H1 (cell line): ENCODE results near the gene RBSN. TPM values are rescaled to one million over a fixed set of nuclear protein-coding genes. Genes with fewer than 3 reads are reported as not detected.

Source experiments
- CTCF ChIA-PET: fragments of 300-600 bp; sonication (Branson Sonifier 250); formaldehyde crosslinking; loops from one replicate; lab custom pipeline; 2021; ENCODE audit not compliant: partially characterized antibody; lab: Charles Lee
- POLR2A ChIA-PET: fragments of 300-600 bp; sonication (Branson Sonifier 250); formaldehyde crosslinking; loops from one replicate; lab custom pipeline; 2021; ENCODE audit warnings: inconsistent platforms; ENCODE audit not compliant: partially characterized antibody; lab: Charles Lee
- DNase-seq, 2 experiments: peaks; one replicate each; pipeline versions ENCODE4 v3.0.0 to v3.0.0-alpha.2; 2010 to 2022; ENCODE audit warnings: low spot score in 2 of 2, low read depth in 1 of 2, mixed read lengths in 1 of 2
- FAIRE-seq: peaks from 2 replicates; lab custom pipeline; 2011; peaks lifted over from hg19 to GRCh38; lab: Jason Lieb, UNC
- H2AFZ ChIP-seq: 2 replicates; pipeline ENCODE4 v1.8.1; 2012; ENCODE audit warnings: low read length, inconsistent platforms
- H2AK5ac ChIP-seq: 2 replicates; pipeline ENCODE4 v1.6.1; 2013; ENCODE audit warnings: low read depth, low read length
- H2BK120ac ChIP-seq: replicated peaks from 2 replicates; pipeline ENCODE3; 2013; ENCODE audit warnings: low read depth, low read length, inconsistent platforms
- H2BK12ac ChIP-seq: 2 replicates; pipeline ENCODE4 v1.6.1; 2013; ENCODE audit warnings: low read depth, low read length
- H2BK15ac ChIP-seq: 2 replicates; pipeline ENCODE4 v1.6.1; 2013; ENCODE audit warnings: low read length
- H2BK20ac ChIP-seq: 2 replicates; pipeline ENCODE4 v1.6.1; 2013; ENCODE audit warnings: low read length
- H2BK5ac ChIP-seq: 2 replicates; pipeline ENCODE4 v1.6.1; 2013; ENCODE audit warnings: low read depth, low read length
- H3K14ac ChIP-seq: 2 replicates; pipeline ENCODE4 v1.6.1; 2013; ENCODE audit warnings: inconsistent platforms; ENCODE audit not compliant: insufficient read length
- H3K18ac ChIP-seq: 2 replicates; pipeline ENCODE4 v1.6.1; 2013; ENCODE audit warnings: low read length; ENCODE audit errors: extremely low read depth
- H3K23ac ChIP-seq: 2 replicates; pipeline ENCODE4 v1.6.1; 2013; ENCODE audit warnings: inconsistent platforms; ENCODE audit not compliant: insufficient read length
- H3K23me2 ChIP-seq: 2 replicates; pipeline ENCODE4 v1.6.1; 2013; ENCODE audit warnings: low read depth, low read length
- H3K27ac ChIP-seq: 2 replicates; pipeline ENCODE4 v1.6.1; 2011; ENCODE audit warnings: low read depth, low read length, inconsistent platforms
- H3K27me3 ChIP-seq, 4 experiments: replicated peaks in 1 of 4; 1 replicate in 1 of 4; 2 replicates in 3 of 4; pipeline versions ENCODE4 v1.6.1 to v1.8.1; 2011 to 2013; ENCODE audit warnings: low read length in 3 of 4, mild to moderate bottlenecking in 3 of 4, inconsistent platforms in 2 of 4, mixed read lengths in 2 of 4, moderate library complexity in 1 of 4; ENCODE audit not compliant: control insufficient read depth in 3 of 4, insufficient read depth in 3 of 4; ENCODE audit errors: extremely low read depth in 1 of 4
- H3K36me3 ChIP-seq, 4 experiments: 2 replicates each; pipeline versions ENCODE4 v1.6.1 to v1.8.1; 2011 to 2013; ENCODE audit warnings: mild to moderate bottlenecking in 4 of 4, low read length in 3 of 4, moderate library complexity in 2 of 4, control low read depth in 1 of 4, inconsistent platforms in 1 of 4; ENCODE audit not compliant: insufficient read depth in 4 of 4, control insufficient read depth in 2 of 4
- H3K4ac ChIP-seq: replicated peaks from 2 replicates; pipeline ENCODE3; 2013; ENCODE audit warnings: low read length, low read depth, mixed read lengths, inconsistent platforms; ENCODE audit not compliant: insufficient read length
- H3K4me1 ChIP-seq, 4 experiments: replicated peaks in 1 of 4; 1 replicate in 1 of 4; 2 replicates in 3 of 4; pipeline versions ENCODE4 v1.6.1 to v1.8.1; 2011 to 2013; ENCODE audit warnings: low read length in 3 of 4, inconsistent platforms in 2 of 4, mixed read lengths in 1 of 4; ENCODE audit not compliant: insufficient read depth in 4 of 4, control insufficient read depth in 3 of 4
- H3K4me2 ChIP-seq, 2 experiments: 2 replicates each; pipeline versions ENCODE4 v1.6.1 to v1.8.1; 2011 to 2013; ENCODE audit warnings: low read depth in 2 of 2, low read length in 2 of 2, control low read depth in 1 of 2, inconsistent platforms in 1 of 2, mild to moderate bottlenecking in 1 of 2; ENCODE audit not compliant: insufficient read depth in 1 of 2
- H3K4me3 ChIP-seq, 4 experiments: fragments of 200-600, 300-600 bp in 1 of 4; sonication (generic), shearing (Covaris generic), sonication (Bioruptor Twin) in 1 of 4; 2 replicates each; pipeline versions ENCODE4 v1.5.1 to v1.8.1; 2011 to 2016; ENCODE audit warnings: low read length in 4 of 4, low read depth in 3 of 4, control low read depth in 2 of 4, inconsistent platforms in 2 of 4, mild to moderate bottlenecking in 2 of 4, mixed read lengths in 1 of 4, moderate library complexity in 1 of 4; ENCODE audit not compliant: insufficient read depth in 2 of 4; ENCODE audit errors: extremely low read depth in 1 of 4
- H3K56ac ChIP-seq: replicated peaks from 2 replicates; pipeline ENCODE3; 2013; ENCODE audit warnings: low read depth, mild to moderate bottlenecking, mixed read lengths, low read length, inconsistent platforms; ENCODE audit not compliant: insufficient read length
- H3K79me1 ChIP-seq: 2 replicates; pipeline ENCODE4 v1.6.1; 2013; ENCODE audit warnings: low read depth, low read length, control low read depth
- H3K79me2 ChIP-seq, 2 experiments: 2 replicates each; pipeline versions ENCODE4 v1.6.1 to v1.8.1; 2012 to 2013; ENCODE audit warnings: low read length in 2 of 2, mild to moderate bottlenecking in 2 of 2, inconsistent platforms in 1 of 2; ENCODE audit not compliant: insufficient read depth in 2 of 2, control insufficient read depth in 1 of 2
- H3K9ac ChIP-seq, 4 experiments: replicated peaks in 1 of 4; 1 replicate in 1 of 4; 2 replicates in 3 of 4; pipeline versions ENCODE4 v1.6.1 to v1.8.1; 2011 to 2013; ENCODE audit warnings: low read depth in 3 of 4, low read length in 3 of 4, control low read depth in 2 of 4, mild to moderate bottlenecking in 2 of 4, moderate library complexity in 2 of 4, inconsistent platforms in 1 of 4; ENCODE audit errors: extremely low read depth in 1 of 4
- H3K9me3 ChIP-seq, 2 experiments: 2 replicates each; pipeline versions ENCODE4 v1.6.1 to v1.8.1; 2012 to 2013; ENCODE audit warnings: mild to moderate bottlenecking in 2 of 2, moderate library complexity in 2 of 2, control low read depth in 1 of 2, inconsistent platforms in 1 of 2, low read depth in 1 of 2, low read length in 1 of 2, mixed read lengths in 1 of 2; ENCODE audit not compliant: insufficient read depth in 2 of 2
- H4K20me1 ChIP-seq, 2 experiments: replicated peaks in 1 of 2; 2 replicates each; pipeline versions ENCODE3 to v1.8.1; 2011 to 2013; ENCODE audit warnings: inconsistent platforms in 2 of 2, low read length in 2 of 2, mild to moderate bottlenecking in 1 of 2; ENCODE audit not compliant: insufficient read depth in 2 of 2, control insufficient read depth in 1 of 2
- H4K5ac ChIP-seq: 2 replicates; pipeline ENCODE4 v1.6.1; 2013; ENCODE audit warnings: low read length, low read depth, mixed read lengths, inconsistent platforms; ENCODE audit not compliant: insufficient read length
- H4K8ac ChIP-seq: 2 replicates; pipeline ENCODE4 v1.8.0; 2013; ENCODE audit warnings: mild to moderate bottlenecking, moderate library complexity, low read length, inconsistent platforms; ENCODE audit not compliant: insufficient read depth; ENCODE audit errors: extremely low read depth
- H4K91ac ChIP-seq: replicated peaks from 2 replicates; pipeline ENCODE3; 2013; ENCODE audit warnings: low read length, mixed read lengths, inconsistent platforms; ENCODE audit not compliant: insufficient read length
- BACH1 ChIP-seq: IDR thresholded peaks from 2 replicates; pipeline ENCODE4 v1.6.1; 2012; ENCODE audit warnings: low read length, improper control_type of control experiment
- CEBPB ChIP-seq: IDR thresholded peaks from 2 replicates; pipeline ENCODE4 v1.6.1; 2012; ENCODE audit warnings: low read depth, low read length
- JUND ChIP-seq: IDR thresholded peaks from 2 replicates; pipeline ENCODE4 v1.6.1; 2011; ENCODE audit warnings: mild to moderate bottlenecking, improper control_type of control experiment, low read length
- NRF1 ChIP-seq: IDR thresholded peaks from 2 replicates; pipeline ENCODE4 v1.6.1; 2011; ENCODE audit warnings: mild to moderate bottlenecking, low read depth, low read length, improper control_type of control experiment
- POLR2AphosphoS5 ChIP-seq: IDR thresholded peaks from 2 replicates; pipeline ENCODE4 v1.6.1; 2011; ENCODE audit warnings: low read depth, low read length
- SAP30 ChIP-seq: fragments of 300-600 bp; sonication (generic); IDR thresholded peaks from 2 replicates; pipeline ENCODE4 v1.7.1; 2012; ENCODE audit warnings: low read length, moderate library complexity, mild to moderate bottlenecking, inconsistent platforms; ENCODE audit not compliant: insufficient read depth, insufficient replicate concordance
- YY1 ChIP-seq: IDR thresholded peaks from 2 replicates; pipeline ENCODE4 v1.6.1; 2011; ENCODE audit warnings: low read depth, mild to moderate bottlenecking, low read length
- ZNF274 ChIP-seq: IDR thresholded peaks from 2 replicates; pipeline ENCODE4 v1.7.0; 2012; ENCODE audit warnings: low read length, borderline replicate concordance; ENCODE audit errors: extremely low read depth
- WGBS, 2 experiments: shearing (Covaris generic) in 1 of 2; methylation state at CpG; one replicate each; pipeline versions ENCODE4 v1.1.6 to v1.1.7; 2013 to 2015; ENCODE audit warnings: low lambda C conversion rate in 2 of 2, mixed read lengths in 2 of 2, inconsistent platforms in 1 of 2, low coverage in 1 of 2, missing lambda C conversion rate in 1 of 2; ENCODE audit not compliant: insufficient replicate concordance in 2 of 2, insufficient coverage in 1 of 2, insufficient read length in 1 of 2; ENCODE audit errors: extremely low coverage in 1 of 2, missing lambda C conversion rate in 1 of 2; 5-methylcytosine and 5-hydroxymethylcytosine counted together
- polyA plus RNA-seq, 7 experiments: library from polyadenylated mRNA; depleted of rRNA in 3 of 7; stranded (reverse) in 5 of 7; unstranded in 2 of 7; fragments of >200 nt in 5 of 7; fragments of 200-250 nt in 2 of 7; gene quantifications; 1 replicate in 5 of 7; 2 replicates in 1 of 7; 4 replicates in 1 of 7; pipeline versions ENCODE4 v1.2.1 to v1.2.3, GENCODE V29; 2011 to 2013; ENCODE audit warnings: missing spikeins in 2 of 7, mixed read lengths in 2 of 7
- total RNA-seq: library from RNA; stranded (reverse); fragmentation: NEBNext Ultra II Directional; extraction: Animal tissue kit (Norgen Biotek cat#: 25700); gene quantifications from 2 replicates; pipeline ENCODE4 v1.2.1, GENCODE V29; 2021

Gene RBSN
- total and polyA plus RNA-seq, 2 of the 8 experiments (the other 6 are each of a cell fraction or from before 2014, with no cell fraction given) = 5.9 to 20.0 TPM

GRCh38 chr3:15096046-15096445 is 2.9 kb downstream of the RBSN start:
- Histone ChIP-seq H3K9ac (no peak overlapping the region), H2BK5ac (no peak overlapping the region), H2BK15ac (no peak overlapping the region), H2BK120ac (no peak overlapping the region), H3K18ac (no peak overlapping the region), H3K79me1 (peaks cover 6% of the 10 kb centered on the region), H2AFZ (no peak overlapping the region), H4K5ac (no peak overlapping the region), H3K14ac (no peak overlapping the region), H3K27ac (no peak overlapping the region), H2BK20ac (no peak overlapping the region), H3K27me3 (no peaks in the 10 kb centered on the region), H2BK12ac (no peak overlapping the region), H3K4ac (no peak overlapping the region), H3K23ac (no peak overlapping the region), H3K4me3 (no peak overlapping the region), H3K36me3 (peaks cover 2 to 16% (median 7%) of the 10 kb centered on the region in 4 experiments; a peak in 5 of 8 replicates), H3K4me1 (peaks cover 0 to 9% (median 4%) of the 10 kb centered on the region in 4 experiments; a peak in 4 of 7 replicates), H2AK5ac (no peak overlapping the region), H4K91ac (no peak overlapping the region), H3K9me3 (no peaks in the 10 kb centered on the region), H3K23me2 (peaks cover 9% of the 10 kb centered on the region), H3K79me2 (peaks cover 0 to 13% of the 10 kb centered on the region in 2 experiments), H3K56ac (no peak overlapping the region), H4K8ac (no peak overlapping the region), H4K20me1 (peaks cover 0 to 3% of the 10 kb centered on the region in 2 experiments), H3K4me2 (no peak overlapping the region)
- 74% methylated on average over 3 of the region's 3 CpGs; no CpG with 5 or more reads in 1 of the 2 experiments for WGBS, 2 experiments
- FAIRE-seq = no peak
- no peak for DNase-seq
- CTCF ChIA-PET = interaction anchor here (1.1 kb wide), 1 partner anchor 27 kb away, joined by 3 read pairs; no protein-coding TSS in a partner anchor
- TF ChIP-seq POLR2AphosphoS5 (no peak), YY1 (no peak), NRF1 (no peak), JUND (no peak), CEBPB (no peak), BACH1 (no peak), SAP30 (no peak), ZNF274 (no peak)
- POLR2A ChIA-PET = no interaction called here
